CD4-positive, alpha-beta T cell treated with Interferon alpha-2 for 1 hour (primary cell): ENCODE measurements around the gene MRC2.

Source experiments
- DNase-seq, 2 donors: peaks; one replicate each; pipeline ENCODE4 v3.0.0-alpha.2; 2020 to 2022

MRC2 gene

DNA sequence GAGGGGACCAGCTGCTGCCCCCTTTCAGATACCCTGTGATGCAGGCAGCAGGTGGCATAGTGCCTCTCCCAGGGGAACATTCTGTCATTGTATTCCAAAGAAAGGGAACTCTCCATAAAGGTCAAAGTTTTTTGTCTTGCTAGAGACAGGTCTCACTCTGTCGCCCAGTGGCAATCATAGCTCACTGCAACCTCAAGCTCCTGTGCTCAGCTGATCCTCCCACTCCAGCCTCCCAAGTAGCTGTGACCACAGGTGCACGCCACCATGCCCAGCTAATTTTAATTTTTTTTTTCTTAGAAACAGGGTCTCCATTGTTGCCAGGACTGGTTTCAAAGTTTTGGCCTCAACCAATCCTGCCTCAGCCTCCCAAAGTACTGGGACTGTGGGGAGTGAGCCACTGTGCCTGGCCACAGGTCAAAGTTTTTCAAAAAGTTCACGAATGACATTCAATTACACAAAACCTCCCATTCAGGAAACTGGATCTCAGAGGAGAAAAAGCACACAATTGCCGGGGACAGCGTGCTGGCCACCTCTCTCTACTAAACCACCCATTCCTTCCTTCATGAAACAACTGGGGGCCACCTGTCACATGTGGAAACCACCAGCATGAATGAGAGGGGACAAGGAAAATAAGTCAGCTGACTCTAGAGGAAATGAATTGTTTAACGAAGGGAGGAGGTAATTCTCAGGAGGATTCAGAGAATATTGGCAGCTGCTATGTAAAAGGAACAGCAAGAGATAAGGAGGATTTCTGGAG, 100.6 kb downstream of the MRC2 start:
- DNase-seq, result no peak

DNA sequence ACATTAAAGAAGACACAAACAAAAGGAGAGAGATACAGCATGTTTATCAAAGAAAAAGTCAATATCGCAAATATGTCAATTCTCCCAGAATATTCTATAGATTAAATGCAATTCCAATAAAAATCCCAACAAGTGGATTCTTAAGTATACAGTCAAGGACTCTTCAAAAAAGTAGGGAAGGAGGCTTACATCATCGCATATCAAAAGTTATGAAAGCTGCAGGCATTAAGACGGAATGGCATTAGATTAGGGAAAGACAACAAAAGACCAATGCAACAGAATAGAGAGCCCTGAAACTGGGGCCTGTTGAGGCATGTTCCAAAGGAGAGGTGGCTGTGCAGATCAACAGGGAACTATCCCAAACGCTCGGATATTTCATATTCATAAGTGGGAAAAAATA, 104.7 kb downstream of the MRC2 start:
- no peak for DNase-seq

DNA sequence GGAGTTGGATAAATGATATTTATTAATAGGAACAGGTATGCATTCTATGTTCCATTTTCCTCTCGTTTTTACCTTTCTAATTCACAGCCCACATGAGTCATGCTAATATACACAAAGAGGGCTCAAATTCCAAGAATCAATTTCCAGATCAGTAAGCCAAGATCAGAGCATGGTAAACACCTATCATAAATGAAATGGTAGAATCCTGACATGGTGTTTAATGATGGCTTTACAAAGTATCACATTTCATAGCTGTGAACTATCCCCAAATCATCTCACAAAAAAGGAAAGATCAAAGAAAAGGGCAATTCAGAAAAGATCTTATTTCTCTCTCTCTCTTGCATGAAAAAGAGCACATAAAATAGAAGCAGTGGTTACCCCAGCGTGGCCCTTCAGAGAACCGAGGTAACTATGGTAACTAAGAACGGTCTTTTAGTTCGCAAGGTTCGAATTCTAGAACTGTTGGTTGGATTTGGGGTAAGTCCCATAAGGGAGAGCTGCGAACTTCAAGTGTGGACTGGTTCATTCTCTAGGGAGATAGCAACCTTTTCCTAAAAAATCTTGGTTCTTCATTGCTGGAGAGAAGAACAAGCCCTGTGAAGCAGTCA, 107.7 kb downstream of the MRC2 start:
- DNase-seq, result no peak

DNA sequence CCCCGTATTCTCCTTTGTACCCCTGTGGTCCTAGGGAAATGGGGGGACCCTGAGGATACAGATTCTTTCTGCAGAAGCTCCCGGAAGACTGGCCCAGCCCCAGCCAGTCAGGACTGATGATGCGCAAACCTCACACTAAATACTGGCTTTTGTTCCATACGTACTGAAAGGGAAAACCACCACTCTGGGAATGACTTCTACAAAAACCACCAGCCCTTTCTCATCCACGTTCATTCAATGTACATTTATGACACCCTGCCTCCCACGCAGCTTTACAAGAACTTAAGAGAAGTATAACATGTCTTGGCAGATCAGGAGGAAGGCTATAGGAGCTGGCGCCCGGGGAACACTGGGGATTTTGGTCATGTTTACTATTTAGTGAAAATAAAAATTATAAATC, 110.0 kb downstream of the MRC2 start:
- DNase-seq, result no peak

DNA sequence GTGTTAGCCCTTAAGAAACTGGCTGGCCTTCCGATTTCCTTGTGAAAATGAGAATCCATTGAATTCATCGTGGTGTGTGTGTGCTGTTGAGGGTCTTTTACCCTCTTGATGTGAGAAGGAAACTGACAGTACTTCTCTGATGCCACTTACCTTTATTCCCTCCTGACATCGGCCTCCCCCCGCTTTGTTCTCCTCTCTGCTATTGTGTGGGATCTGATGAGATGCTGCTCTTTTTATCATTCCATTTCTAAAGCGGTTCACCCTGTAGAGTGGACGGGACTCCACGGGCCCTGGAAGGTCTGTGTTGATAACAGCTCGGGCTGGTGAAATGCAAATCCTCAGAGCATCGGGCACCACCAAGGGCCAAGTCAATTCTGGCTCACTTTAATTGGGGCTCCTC, 110.8 kb downstream of the MRC2 start:
- no peak for DNase-seq

DNA sequence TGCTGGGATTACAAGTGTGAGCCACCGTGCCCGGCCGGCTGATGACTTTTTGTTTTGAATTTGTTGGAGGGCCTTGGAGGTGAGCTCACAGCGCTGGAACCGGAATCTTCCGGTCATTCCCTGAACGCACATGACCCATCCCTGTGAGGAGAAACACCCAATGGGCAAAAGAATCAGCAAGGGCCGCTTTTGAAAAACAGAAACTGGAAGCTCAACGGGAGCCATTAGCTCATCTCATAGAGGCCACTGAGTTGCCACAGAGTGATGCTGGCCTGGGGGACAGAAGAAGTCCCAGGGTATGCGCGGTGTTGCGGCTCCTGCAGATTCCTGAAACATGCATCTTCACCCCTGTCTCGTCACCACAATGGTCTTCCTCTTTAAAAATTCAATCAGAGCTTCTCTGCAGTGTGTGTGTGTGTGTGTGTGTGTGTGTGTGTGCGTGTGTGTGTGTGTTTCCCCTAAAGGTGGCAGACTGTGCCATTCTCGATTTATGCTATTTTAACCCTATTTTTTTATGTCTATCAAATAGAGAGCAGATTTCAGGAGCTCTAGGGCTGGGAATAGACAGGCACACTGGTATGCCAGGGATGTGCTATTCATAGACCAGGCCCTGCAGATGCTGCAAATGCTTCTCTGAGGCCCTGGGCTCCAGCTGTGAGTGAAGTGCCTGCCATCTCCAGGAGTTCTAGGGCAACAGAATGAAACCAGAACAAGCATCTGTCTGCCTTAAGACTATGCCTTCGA, 112.3 kb downstream of the MRC2 start:
- DNase-seq, result no peak

DNA sequence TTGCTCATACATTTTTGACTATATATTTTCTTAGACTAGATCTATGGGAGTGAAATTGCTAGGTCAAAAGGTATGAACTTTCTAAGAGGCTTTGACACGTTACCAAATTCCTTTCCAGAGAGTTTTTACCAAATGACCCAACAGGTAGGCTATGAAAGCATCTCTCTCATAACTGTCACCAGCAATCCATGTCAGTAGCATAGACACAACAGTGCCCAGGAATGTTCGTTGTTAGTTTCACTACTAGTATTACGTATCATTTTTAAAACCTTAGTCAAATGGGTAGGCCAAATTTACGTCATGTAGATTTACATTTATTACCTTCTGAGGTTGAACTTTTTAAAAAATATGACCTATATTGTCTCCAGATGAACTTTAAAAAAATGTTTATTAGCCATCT, 113.8 kb downstream of the MRC2 start:
- DNase-seq, result no peak
